IPS-18a (cell line): ENCODE measurements around the gene ZBTB20.

Experiments used
- H3K27ac ChIP-seq: one replicate; pipeline ENCODE4 v1.5.1; 2013; ENCODE audit warnings: low read length
- H3K27me3 ChIP-seq: one replicate; pipeline ENCODE4 v1.6.1; 2013; ENCODE audit warnings: mild to moderate bottlenecking, low read length; ENCODE audit not compliant: control insufficient read depth, insufficient read depth
- H3K36me3 ChIP-seq: one replicate; pipeline ENCODE4 v1.6.1; 2013; ENCODE audit warnings: low read depth, low read length; ENCODE audit not compliant: control insufficient read depth
- H3K4me1 ChIP-seq: one replicate; pipeline ENCODE4 v1.6.1; 2013; ENCODE audit warnings: low read depth, low read length; ENCODE audit not compliant: control insufficient read depth
- H3K4me3 ChIP-seq: one replicate; pipeline ENCODE4 v1.5.1; 2013; ENCODE audit warnings: low read length
- H3K9ac ChIP-seq: one replicate; pipeline ENCODE4 v1.6.1; 2013; ENCODE audit warnings: mild to moderate bottlenecking, low read length, moderate library complexity
- H3K9me3 ChIP-seq: one replicate; pipeline ENCODE4 v1.6.1; 2013; ENCODE audit warnings: low read depth, low read length; ENCODE audit not compliant: control insufficient read depth

Gene ZBTB20

DNA sequence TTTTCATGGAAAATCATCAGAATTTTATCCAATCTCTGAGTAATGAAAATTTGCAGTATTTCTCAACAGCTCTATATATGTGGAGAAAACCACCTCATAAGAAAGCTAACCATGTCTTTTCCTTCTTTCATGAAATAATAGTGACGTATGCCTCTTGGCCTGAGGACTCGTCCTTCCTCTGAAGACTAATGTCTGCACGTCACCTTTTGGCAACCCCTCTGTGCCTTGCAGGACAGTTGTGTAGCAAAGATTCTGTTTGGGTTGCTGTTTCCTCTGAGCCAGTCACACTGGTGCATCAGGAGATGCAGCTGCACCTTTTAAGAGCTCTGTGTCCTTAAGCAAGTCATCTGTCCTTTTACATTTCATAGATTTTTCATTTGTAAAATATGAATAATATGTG is 684.3 kb downstream of the ZBTB20 start:
- H3K4me1 ChIP-seq: peaks cover 8% of the 10 kb centered on the region
- H3K27me3 ChIP-seq: no peaks in the 10 kb centered on the region
- no peak overlapping the region for H3K9ac ChIP-seq
- no peak overlapping the region for H3K27ac ChIP-seq
- no peak overlapping the region for H3K4me3 ChIP-seq
- H3K36me3 ChIP-seq: no peaks in the 10 kb centered on the region
- H3K9me3 ChIP-seq: no peaks in the 10 kb centered on the region

DNA sequence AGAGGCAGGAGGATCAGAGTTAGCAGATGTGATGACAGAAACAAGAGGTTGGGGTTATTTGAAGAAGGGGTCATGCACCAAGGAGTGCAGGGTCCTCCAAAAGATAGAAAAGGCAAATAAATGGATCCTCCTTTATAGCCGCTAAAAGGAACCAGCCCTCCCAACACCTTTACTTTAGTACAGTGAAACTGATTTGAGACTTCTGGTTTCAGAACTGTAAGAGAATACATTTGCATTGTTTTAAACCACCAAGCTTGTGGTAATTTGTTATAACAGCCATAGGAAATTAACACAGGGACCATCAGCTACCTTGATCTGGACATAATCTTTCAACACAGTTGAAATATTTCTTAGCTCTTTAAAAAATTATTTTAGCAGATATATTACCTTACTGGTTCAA is 686.6 kb downstream of the ZBTB20 start:
- peaks cover 9% of the 10 kb centered on the region for H3K4me1 ChIP-seq
- H3K27ac ChIP-seq: no peak overlapping the region
- no peak overlapping the region for H3K9ac ChIP-seq
- H3K27me3 ChIP-seq: no peaks in the 10 kb centered on the region
- H3K36me3 ChIP-seq: no peaks in the 10 kb centered on the region
- no peak overlapping the region for H3K4me3 ChIP-seq
- no peaks in the 10 kb centered on the region for H3K9me3 ChIP-seq

- peaks cover 8% of the 10 kb centered on the region for H3K27me3 ChIP-seq
- H3K4me3 ChIP-seq: no peak overlapping the region
These were observed 690.3 kb downstream of the ZBTB20 start for GRCh38 chr3:114456742-114457141.

GRCh38 chr3:114455432-114455831 is 691.7 kb downstream of the ZBTB20 start:
- Histone ChIP-seq H3K4me3 (peak overlapping the region; percentile 65), H3K27ac (no peak overlapping the region), H3K36me3 (no peaks in the 10 kb centered on the region), H3K9ac (peak overlapping the region; percentile 56), H3K9me3 (no peaks in the 10 kb centered on the region), H3K27me3 (peaks cover 8% of the 10 kb centered on the region), H3K4me1 (peaks cover 17% of the 10 kb centered on the region)

More at GRCh38 chr3:114456742-114457141, 690.3 kb downstream of the ZBTB20 start:
- Histone ChIP-seq H3K4me1 (peaks cover 17% of the 10 kb centered on the region), H3K9ac (no peak overlapping the region), H3K9me3 (no peaks in the 10 kb centered on the region), H3K27ac (no peak overlapping the region), H3K36me3 (no peaks in the 10 kb centered on the region)

- Histone ChIP-seq H3K27ac (no peak overlapping the region), H3K9ac (peak overlapping the region; percentile 56)
These were observed 692.4 kb downstream of the ZBTB20 start for GRCh38 chr3:114454551-114455251.

DNA sequence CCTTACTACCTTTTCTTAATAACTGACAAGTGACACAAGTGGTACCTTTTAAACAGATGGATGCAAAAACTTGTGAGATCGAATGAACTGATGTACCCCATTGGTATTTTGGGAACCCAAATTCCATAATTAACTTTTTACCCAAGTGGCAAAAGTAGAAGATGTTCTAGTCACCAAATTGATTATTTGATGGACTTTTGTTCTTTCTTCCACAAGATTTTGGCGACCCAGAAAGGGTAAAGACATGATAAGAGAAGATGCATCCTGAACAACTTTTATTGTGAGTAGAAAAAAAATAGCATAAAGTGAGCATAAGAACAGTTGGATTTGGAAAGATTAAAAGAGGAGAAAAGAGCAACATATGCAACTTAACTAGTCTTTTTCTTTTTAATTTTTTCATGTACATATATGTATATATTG is 693.7 kb downstream of the ZBTB20 start:
- Histone ChIP-seq H3K36me3 (no peaks in the 10 kb centered on the region), H3K4me1 (peaks cover 22% of the 10 kb centered on the region), H3K27ac (no peak overlapping the region), H3K9ac (no peak overlapping the region), H3K4me3 (peak overlapping the region; percentile 65), H3K27me3 (peaks cover 8% of the 10 kb centered on the region), H3K9me3 (no peaks in the 10 kb centered on the region)

More at GRCh38 chr3:114454551-114455251, 692.4 kb downstream of the ZBTB20 start:
- H3K4me1 ChIP-seq: peaks cover 17% of the 10 kb centered on the region
- no peaks in the 10 kb centered on the region for H3K9me3 ChIP-seq
- H3K36me3 ChIP-seq: no peaks in the 10 kb centered on the region
- peak overlapping the region; percentile 65 for H3K4me3 ChIP-seq
- peaks cover 8% of the 10 kb centered on the region for H3K27me3 ChIP-seq

DNA sequence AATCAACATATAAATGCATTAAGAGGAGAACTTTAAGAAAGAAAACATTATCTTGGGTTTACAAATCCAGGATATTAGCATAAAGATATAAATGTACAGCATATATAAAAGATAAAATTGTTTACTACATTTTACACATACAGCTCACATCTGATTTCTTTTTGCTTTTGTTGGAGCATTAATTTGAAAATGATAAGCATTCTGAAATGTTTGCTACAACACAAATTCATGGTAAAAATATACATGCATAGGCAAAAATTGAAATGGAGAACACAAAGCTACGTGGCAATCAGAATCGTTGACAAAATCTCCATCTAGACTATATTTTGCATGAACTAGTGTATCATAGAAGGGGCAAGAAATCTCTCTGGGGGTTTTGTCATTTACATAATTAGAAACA is 694.2 kb downstream of the ZBTB20 start:
- Histone ChIP-seq H3K4me1 (peaks cover 22% of the 10 kb centered on the region), H3K27ac (no peak overlapping the region), H3K4me3 (peak overlapping the region; percentile 65), H3K36me3 (no peaks in the 10 kb centered on the region), H3K9me3 (no peaks in the 10 kb centered on the region), H3K27me3 (peaks cover 8% of the 10 kb centered on the region), H3K9ac (no peak overlapping the region)

GRCh38 chr3:114452256-114452655 is 694.8 kb downstream of the ZBTB20 start:
- no peaks in the 10 kb centered on the region for H3K9me3 ChIP-seq
- peaks cover 8% of the 10 kb centered on the region for H3K27me3 ChIP-seq
- H3K36me3 ChIP-seq: no peaks in the 10 kb centered on the region
- H3K9ac ChIP-seq: no peak overlapping the region
- peaks cover 27% of the 10 kb centered on the region for H3K4me1 ChIP-seq
- H3K27ac ChIP-seq: no peak overlapping the region
- H3K4me3 ChIP-seq: no peak overlapping the region

- H3K27ac ChIP-seq: no peak overlapping the region
- peaks cover 27% of the 10 kb centered on the region for H3K4me1 ChIP-seq
- H3K9ac ChIP-seq: no peak overlapping the region
- H3K9me3 ChIP-seq: no peaks in the 10 kb centered on the region
- H3K36me3 ChIP-seq: no peaks in the 10 kb centered on the region
- H3K27me3 ChIP-seq: peaks cover 8% of the 10 kb centered on the region
- no peak overlapping the region for H3K4me3 ChIP-seq
These were observed 695.5 kb downstream of the ZBTB20 start for GRCh38 chr3:114451561-114452018.

- H3K27me3 ChIP-seq: peaks cover 8% of the 10 kb centered on the region
- H3K9ac ChIP-seq: no peak overlapping the region
- H3K36me3 ChIP-seq: no peaks in the 10 kb centered on the region
- H3K4me3 ChIP-seq: no peak overlapping the region
- H3K4me1 ChIP-seq: peaks cover 27% of the 10 kb centered on the region
- H3K9me3 ChIP-seq: no peaks in the 10 kb centered on the region
- no peak overlapping the region for H3K27ac ChIP-seq
These were observed 696.0 kb downstream of the ZBTB20 start for GRCh38 chr3:114451051-114451451.

DNA sequence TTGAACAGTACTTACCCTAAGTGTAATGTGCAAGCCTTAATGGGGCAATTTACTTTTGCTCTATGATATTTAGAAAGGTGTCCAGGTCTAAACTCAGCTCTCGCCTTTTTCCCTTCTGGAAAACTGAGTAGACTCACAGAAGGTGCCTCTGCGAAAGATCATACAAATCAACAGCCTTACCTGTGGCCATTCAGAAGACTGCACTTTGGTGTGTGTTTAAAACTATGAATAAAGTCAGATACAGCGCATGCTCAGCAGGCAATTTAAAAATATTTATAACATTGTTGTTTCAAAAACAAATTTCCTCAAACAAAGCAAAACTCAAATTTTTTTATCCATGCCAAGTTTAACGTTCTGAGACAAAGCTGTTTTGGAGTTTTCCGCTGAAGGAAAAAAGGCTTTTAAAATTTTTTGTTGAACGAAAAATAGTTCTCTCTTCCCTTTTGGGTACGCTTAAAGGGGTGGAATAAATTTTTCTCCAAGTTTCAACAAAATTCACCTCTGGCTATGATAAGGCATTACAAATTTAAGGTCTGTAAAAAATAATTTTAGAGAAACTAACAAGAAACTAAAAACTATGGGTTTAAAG is 697.0 kb downstream of the ZBTB20 start:
- Histone ChIP-seq H3K27ac (no peak overlapping the region), H3K36me3 (no peaks in the 10 kb centered on the region), H3K9me3 (no peaks in the 10 kb centered on the region), H3K4me1 (peaks cover 23% of the 10 kb centered on the region), H3K9ac (no peak overlapping the region), H3K27me3 (peaks cover 6% of the 10 kb centered on the region), H3K4me3 (no peak overlapping the region)
